KMS-11 (cell line): ENCODE measurements around the gene SRBD1.

Experiments
- H2AFZ ChIP-seq: fragments of 200-600 bp; sonication (generic); 2 replicates; pipeline ENCODE4 v1.6.1; 2016; ENCODE audit warnings: antibody characterized with exemption, mixed run types, low read depth
- H3K27ac ChIP-seq: fragments of 200-600 bp; sonication (generic); 2 replicates; pipeline ENCODE4 v1.6.1; 2016; ENCODE audit warnings: mild to moderate bottlenecking, mixed run types
- H3K27me3 ChIP-seq: fragments of 200-600 bp; sonication (generic); 2 replicates; pipeline ENCODE4 v1.6.1; 2017; ENCODE audit warnings: mild to moderate bottlenecking, low read depth, mixed run types, moderate library complexity; ENCODE audit not compliant: insufficient read depth
- H3K36me3 ChIP-seq: fragments of 200-600 bp; sonication (generic); 2 replicates; pipeline ENCODE4 v1.6.1; 2017; ENCODE audit warnings: mild to moderate bottlenecking, mixed run types; ENCODE audit not compliant: insufficient read depth
- H3K4me1 ChIP-seq: fragments of 200-600 bp; sonication (generic); 2 replicates; pipeline ENCODE4 v1.6.1; 2016; ENCODE audit warnings: mild to moderate bottlenecking, low read depth, mixed run types; ENCODE audit not compliant: poor library complexity, severe bottlenecking
- H3K4me2 ChIP-seq: fragments of 200-600 bp; sonication (generic); 2 replicates; pipeline ENCODE4 v1.7.0; 2016; ENCODE audit warnings: mild to moderate bottlenecking, mixed run types
- H3K4me3 ChIP-seq: fragments of 200-600 bp; sonication (generic); IDR thresholded peaks from 2 replicates; pipeline ENCODE4 v1.6.1; 2017; ENCODE audit warnings: low read depth, low read length, mixed read lengths; ENCODE audit not compliant: insufficient read depth
- H3K79me2 ChIP-seq: fragments of 200-600 bp; sonication (generic); 2 replicates; pipeline ENCODE4 v1.6.1; 2016; ENCODE audit warnings: low read depth, mixed run types; ENCODE audit not compliant: insufficient read depth
- H3K9ac ChIP-seq: fragments of 200-600 bp; sonication (generic); 2 replicates; pipeline ENCODE4 v1.6.1; 2016; ENCODE audit warnings: mild to moderate bottlenecking, mixed run types
- H4K20me1 ChIP-seq: fragments of 200-600 bp; sonication (generic); 2 replicates; pipeline ENCODE4 v1.6.1; 2016; ENCODE audit warnings: mild to moderate bottlenecking, mixed run types; ENCODE audit not compliant: insufficient read depth
- TF ChIP-seq, protein P1 (sequence below): fragments of 200-600 bp; sonication (generic); conservative IDR thresholded peaks from 2 replicates; pipeline ENCODE4 v1.6.1; 2017; ENCODE audit warnings: low read depth, mild to moderate bottlenecking, antibody characterized with exemption, low read length, moderate library complexity, mixed read lengths

SRBD1 gene

DNA sequence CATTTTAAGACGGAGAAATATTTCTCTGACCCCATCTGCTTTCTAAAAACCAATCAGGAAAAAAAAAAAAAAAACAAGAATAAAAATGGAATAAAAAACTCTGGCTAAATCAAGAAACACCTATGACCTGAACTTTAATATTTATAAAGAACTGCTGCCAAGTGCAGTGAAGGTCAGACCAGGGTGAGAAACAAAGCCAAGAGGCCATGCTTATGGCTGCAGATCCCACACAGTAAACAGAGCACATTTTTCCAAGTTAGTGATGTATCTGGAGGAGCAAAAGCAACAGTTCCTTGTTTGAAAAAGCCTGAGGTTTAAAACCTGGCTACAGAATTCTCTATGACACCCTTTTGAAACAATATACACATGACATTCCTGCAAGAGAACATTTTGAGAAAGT lies 242.3 kb downstream of the SRBD1 start:
- TF ChIP-seq, protein P1, sequence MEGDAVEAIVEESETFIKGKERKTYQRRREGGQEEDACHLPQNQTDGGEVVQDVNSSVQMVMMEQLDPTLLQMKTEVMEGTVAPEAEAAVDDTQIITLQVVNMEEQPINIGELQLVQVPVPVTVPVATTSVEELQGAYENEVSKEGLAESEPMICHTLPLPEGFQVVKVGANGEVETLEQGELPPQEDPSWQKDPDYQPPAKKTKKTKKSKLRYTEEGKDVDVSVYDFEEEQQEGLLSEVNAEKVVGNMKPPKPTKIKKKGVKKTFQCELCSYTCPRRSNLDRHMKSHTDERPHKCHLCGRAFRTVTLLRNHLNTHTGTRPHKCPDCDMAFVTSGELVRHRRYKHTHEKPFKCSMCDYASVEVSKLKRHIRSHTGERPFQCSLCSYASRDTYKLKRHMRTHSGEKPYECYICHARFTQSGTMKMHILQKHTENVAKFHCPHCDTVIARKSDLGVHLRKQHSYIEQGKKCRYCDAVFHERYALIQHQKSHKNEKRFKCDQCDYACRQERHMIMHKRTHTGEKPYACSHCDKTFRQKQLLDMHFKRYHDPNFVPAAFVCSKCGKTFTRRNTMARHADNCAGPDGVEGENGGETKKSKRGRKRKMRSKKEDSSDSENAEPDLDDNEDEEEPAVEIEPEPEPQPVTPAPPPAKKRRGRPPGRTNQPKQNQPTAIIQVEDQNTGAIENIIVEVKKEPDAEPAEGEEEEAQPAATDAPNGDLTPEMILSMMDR, result no peak
- H3K4me3 ChIP-seq, result no peak overlapping the region

GRCh38 chr2:45361666-45362065 lies 249.4 kb downstream of the SRBD1 start:
- TF ChIP-seq, protein P1, result no peak
- Histone ChIP-seq H3K79me2 (no peaks in the 10 kb centered on the region), H3K27me3 (no peaks in the 10 kb centered on the region), H3K36me3 (no peaks in the 10 kb centered on the region), H3K9ac (no peak overlapping the region), H4K20me1 (no peaks in the 10 kb centered on the region), H2AFZ (no peak overlapping the region), H3K4me1 (no peaks in the 10 kb centered on the region), H3K4me3 (no peak overlapping the region), H3K27ac (no peak overlapping the region), H3K4me2 (no peak overlapping the region)

More for the DNA sequence above, 242.3 kb downstream of the SRBD1 start:
- Histone ChIP-seq H3K36me3 (no peaks in the 10 kb centered on the region), H3K27me3 (no peaks in the 10 kb centered on the region), H3K4me1 (no peaks in the 10 kb centered on the region), H3K79me2 (no peaks in the 10 kb centered on the region), H4K20me1 (no peaks in the 10 kb centered on the region), H3K27ac (no peak overlapping the region), H2AFZ (no peak overlapping the region), H3K4me2 (no peak overlapping the region), H3K9ac (no peak overlapping the region)

DNA sequence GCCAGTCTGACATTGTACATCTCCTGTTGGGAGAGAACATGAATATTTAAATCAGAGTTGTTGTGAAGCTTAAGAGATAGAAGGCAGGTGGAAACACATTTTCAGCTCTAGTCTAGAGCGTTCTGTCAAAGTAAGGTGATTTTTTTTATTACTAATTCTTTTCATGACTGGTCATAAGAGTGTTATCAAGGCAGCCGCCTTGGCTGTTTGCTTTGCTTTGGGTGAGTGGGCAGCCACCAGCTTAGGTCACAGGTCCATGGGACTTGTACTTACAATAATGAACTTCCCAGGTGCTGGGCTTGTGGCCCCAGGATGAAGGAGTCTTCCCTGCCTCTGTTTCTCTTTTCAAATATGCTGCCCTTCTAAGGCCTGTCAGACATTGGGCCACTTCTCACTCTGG lies 256.3 kb downstream of the SRBD1 start:
- no peak overlapping the region for H2AFZ ChIP-seq
- no peak overlapping the region for H3K4me3 ChIP-seq
- H4K20me1 ChIP-seq, result no peaks in the 10 kb centered on the region
- H3K27ac ChIP-seq, result no peak overlapping the region
- H3K36me3 ChIP-seq, result no peaks in the 10 kb centered on the region
- no peak overlapping the region for H3K4me2 ChIP-seq
- no peaks in the 10 kb centered on the region for H3K79me2 ChIP-seq
- H3K27me3 ChIP-seq, result no peaks in the 10 kb centered on the region
- TF ChIP-seq, protein P1, result no peak
- no peak overlapping the region for H3K9ac ChIP-seq
- no peaks in the 10 kb centered on the region for H3K4me1 ChIP-seq

DNA sequence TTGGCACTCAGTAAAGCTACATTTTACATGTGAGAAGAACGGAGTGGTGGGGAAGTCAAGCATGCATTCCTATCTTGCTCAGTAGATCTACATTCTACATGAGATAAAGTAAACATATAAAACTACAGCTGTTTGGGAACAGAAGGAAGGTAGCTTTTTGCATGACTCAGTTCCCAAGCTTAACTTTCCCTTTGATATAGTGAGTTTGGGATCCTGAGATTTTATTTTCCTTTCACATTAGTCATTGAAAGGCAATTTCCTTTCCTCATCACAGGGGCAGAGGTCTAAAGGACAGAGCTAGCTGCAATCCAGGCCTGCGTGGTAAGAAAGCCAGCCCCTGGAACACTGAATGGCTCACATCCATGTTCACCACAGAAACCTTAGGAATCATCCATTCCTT lies 257.2 kb downstream of the SRBD1 start:
- Histone ChIP-seq H3K4me2 (no peak overlapping the region), H3K79me2 (no peaks in the 10 kb centered on the region), H3K4me1 (no peaks in the 10 kb centered on the region), H4K20me1 (no peaks in the 10 kb centered on the region), H3K4me3 (no peak overlapping the region), H2AFZ (no peak overlapping the region), H3K27me3 (no peaks in the 10 kb centered on the region), H3K9ac (no peak overlapping the region), H3K36me3 (no peaks in the 10 kb centered on the region), H3K27ac (no peak overlapping the region)
- TF ChIP-seq, protein P1, result no peak

DNA sequence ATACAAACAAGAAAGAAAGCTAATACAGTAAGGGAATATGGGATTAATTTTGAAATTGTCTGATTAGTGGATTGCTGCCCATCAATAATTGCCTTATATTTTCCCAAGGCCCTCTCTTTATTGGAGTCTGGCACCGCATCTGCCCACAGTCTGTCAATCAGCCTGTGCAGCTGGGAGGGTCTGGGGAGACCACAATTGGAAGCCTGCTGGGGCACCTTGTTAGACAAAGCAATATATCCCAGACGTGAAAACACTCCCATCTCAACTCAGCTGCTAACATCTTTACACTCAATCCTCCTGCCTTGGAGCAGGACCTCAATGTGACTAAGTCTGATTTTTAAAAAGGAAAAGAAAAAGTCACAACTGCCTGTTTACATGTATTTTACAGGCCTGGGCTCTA lies 258.6 kb downstream of the SRBD1 start:
- Histone ChIP-seq H3K79me2 (no peaks in the 10 kb centered on the region), H3K27me3 (no peaks in the 10 kb centered on the region), H3K4me1 (no peaks in the 10 kb centered on the region), H3K36me3 (no peaks in the 10 kb centered on the region), H3K27ac (no peak overlapping the region), H3K4me3 (no peak overlapping the region), H2AFZ (no peak overlapping the region), H3K4me2 (no peak overlapping the region), H3K9ac (no peak overlapping the region), H4K20me1 (no peaks in the 10 kb centered on the region)
- TF ChIP-seq, protein P1, result no peak
